Measurements from ENCODE around the gene ANKRD17. TPM values are rescaled to one million over a fixed set of nuclear protein-coding genes. Genes with fewer than 3 reads are reported as not detected.

ANKRD17 gene
- total and polyA plus RNA-seq, 9 of the 15 experiments (the other 6 are each of a cell fraction or from before 2014, with no cell fraction given), result 25.5 to 86.9 (median 52.2) TPM

DNA sequence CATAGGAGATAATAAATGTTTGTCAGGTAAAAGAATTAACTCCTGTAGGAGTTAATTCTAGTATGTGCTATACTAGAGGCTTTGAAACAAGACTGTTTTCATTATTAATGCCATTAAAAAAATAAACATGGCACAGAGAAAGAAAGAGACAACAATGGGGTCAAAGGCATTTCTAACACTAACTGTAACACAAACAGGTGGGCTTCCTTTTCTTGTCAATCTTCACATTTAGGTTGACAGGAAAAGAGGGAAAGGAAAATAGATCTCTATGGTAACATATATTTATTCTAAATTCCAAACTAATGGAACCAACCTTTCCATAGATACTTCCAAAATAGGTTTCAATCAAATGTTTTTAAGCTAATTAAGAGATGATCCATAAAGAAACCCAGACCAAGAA is 9.8 kb downstream of the ANKRD17 start (continued):
- TF ChIP-seq STAT5A (IDR thresholded peaks at IDR 0.05; ENCODE audit: borderline replicate concordance, low read length) (no peak), PRMT5 (CRISPR knock-in tag; IDR thresholded peaks at IDR 0.05) (no peak)
- TF ChIP-seq, protein P1, sequence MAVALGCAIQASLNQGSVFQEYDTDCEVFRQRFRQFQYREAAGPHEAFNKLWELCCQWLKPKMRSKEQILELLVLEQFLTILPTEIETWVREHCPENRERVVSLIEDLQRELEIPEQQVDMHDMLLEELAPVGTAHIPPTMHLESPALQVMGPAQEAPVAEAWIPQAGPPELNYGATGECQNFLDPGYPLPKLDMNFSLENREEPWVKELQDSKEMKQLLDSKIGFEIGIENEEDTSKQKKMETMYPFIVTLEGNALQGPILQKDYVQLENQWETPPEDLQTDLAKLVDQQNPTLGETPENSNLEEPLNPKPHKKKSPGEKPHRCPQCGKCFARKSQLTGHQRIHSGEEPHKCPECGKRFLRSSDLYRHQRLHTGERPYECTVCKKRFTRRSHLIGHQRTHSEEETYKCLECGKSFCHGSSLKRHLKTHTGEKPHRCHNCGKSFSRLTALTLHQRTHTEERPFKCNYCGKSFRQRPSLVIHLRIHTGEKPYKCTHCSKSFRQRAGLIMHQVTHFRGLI (CRISPR knock-in tag; IDR thresholded peaks at IDR 0.05), result no peak

DNA sequence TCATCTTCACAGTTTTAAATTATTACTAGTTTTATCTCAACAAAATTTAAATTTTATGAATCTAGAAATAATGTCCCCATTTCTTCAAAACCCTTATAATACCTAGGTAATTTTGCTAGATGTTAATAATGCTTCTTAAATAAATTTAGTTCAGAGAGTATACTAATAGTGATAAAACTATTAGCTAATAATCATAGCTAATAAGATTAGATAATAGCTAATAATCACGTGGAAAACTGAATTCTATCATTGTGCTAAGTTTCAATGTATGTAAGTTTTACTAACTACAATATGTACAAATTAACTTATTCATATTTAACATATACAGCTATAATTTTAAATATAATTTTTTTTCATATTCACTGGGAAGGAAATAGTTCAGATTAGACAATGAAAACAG is 10.2 kb downstream of the ANKRD17 start:
- Histone ChIP-seq H3K27me3 (ENCODE audit: control insufficient read depth in 2 of 2, insufficient read depth in 2 of 2, low read length in 2 of 2) (no peaks in the 10 kb centered on the region), H3K79me2 (ENCODE audit: control insufficient read depth, insufficient read depth, low read length) (peaks cover 100% of the 10 kb centered on the region), H3K4me3 (no peak overlapping the region), H3K9ac (ENCODE audit: insufficient read depth in 1 of 2, low read depth in 2 of 2, low read length in 2 of 2) (no peak overlapping the region), H3K36me3 (ENCODE audit: control insufficient read depth, insufficient read depth, low read length) (peaks cover 65% of the 10 kb centered on the region), H4K20me1 (replicated peaks; ENCODE audit: control insufficient read depth, insufficient read depth, low read length) (peaks cover 10% of the 10 kb centered on the region; the same call in 1 of the 2 replicates), H2AFZ (ENCODE audit: low read depth, low read length) (no peak overlapping the region), H3K9me3 (replicated peaks; ENCODE audit: control insufficient read depth, insufficient read depth, low read depth, low read length) (no peaks in the 10 kb centered on the region), H3K4me2 (ENCODE audit: insufficient read depth, low read length) (no peak overlapping the region), H3K4me1 (replicated peaks in 1 of 2; ENCODE audit: control insufficient read depth in 2 of 2, insufficient read depth in 2 of 2, low read length in 2 of 2) (peaks cover 0 to 18% of the 10 kb centered on the region in 2 experiments; a peak in 2 of 5 replicates), H3K9me1 (ENCODE audit: control insufficient read depth, insufficient read depth, low read length) (no peaks in the 10 kb centered on the region), H3K27ac (ENCODE audit: extremely low read depth, low read depth, low read length) (no peak overlapping the region)
- ATAC-seq (no peak), DNase-seq (ENCODE audit: extremely low read depth in 1 of 4, low spot score in 3 of 4) (no peak), FAIRE-seq (no peak)
- TF ChIP-seq SAP30 (IDR thresholded peaks at IDR 0.05; ENCODE audit: borderline replicate concordance, insufficient read depth, low read depth, low read length, poor library complexity, severe bottlenecking), result no peak
- peak; percentile 98 for TF ChIP-seq DACH1 (IDR thresholded peaks at IDR 0.05; ENCODE audit: partially characterized antibody)
- CTCF ChIA-PET (ENCODE audit: low intra/inter-chr PET ratio), result no interaction called here
- in situ Hi-C loops (cut with MboI), result no loop called here
- WGBS (ENCODE audit: insufficient coverage, low coverage, missing lambda C conversion rate), result 63% methylated on average over 1 of the region's 1 CpG
- POLR2A ChIA-PET, result interaction anchor here (1.5 kb wide), 1 partner anchor 10 kb away, joined by 8 read pairs; the partner anchor contains the start of gene ANKRD17
- intact Hi-C loops (cut with micrococcal nuclease), result loop anchor here (5.0 kb wide), 1 partner anchor 66 kb away; no protein-coding TSS in a partner anchor
- no TSS peak for BruUV-seq (replicated peaks)
